Activated naive CD8-positive, alpha-beta T cell treated with anti-CD3 and anti-CD28 coated beads, Interleukin-2, amount 10 ng/mL, durations not matched to agents 7 days and 5 days (primary cell): ENCODE results near the gene UBASH3A. TPM values are rescaled to one million over a fixed set of nuclear protein-coding genes. Genes with fewer than 3 reads are reported as not detected.

Source experiments
- ATAC-seq: fragments of 150-1000 bp; cut with Tn5 transposase; one replicate; pipeline ENCODE4 v1.10.0; 2021; ENCODE audit warnings: low read depth, moderate library complexity
- POLR2A ChIA-PET: fragments of 350-600 bp; sonication (Branson Sonifier 250); formaldehyde crosslinking; loops from one replicate; lab custom pipeline; 2021; ENCODE audit warnings: antibody characterized with exemption; lab: Charles Lee
- DNase-seq: peaks from one replicate; pipeline ENCODE4 v3.0.0; 2021
- H3K27ac Mint-ChIP-seq: one replicate; pipeline ENCODE4 v1.8.0; 2022; ENCODE audit warnings: mild to moderate bottlenecking, mixed read lengths
- H3K27me3 Mint-ChIP-seq: one replicate; pipeline ENCODE4 v1.8.0; 2022; ENCODE audit warnings: mild to moderate bottlenecking, moderate library complexity, mixed read lengths
- H3K36me3 Mint-ChIP-seq: one replicate; pipeline ENCODE4 v1.8.0; 2021; ENCODE audit warnings: mild to moderate bottlenecking, mixed read lengths
- H3K4me1 Mint-ChIP-seq: one replicate; pipeline ENCODE4 v1.8.0; 2021; ENCODE audit warnings: mixed read lengths
- H3K4me3 Mint-ChIP-seq: one replicate; pipeline ENCODE4 v1.8.0; 2022; ENCODE audit warnings: mild to moderate bottlenecking, moderate library complexity, mixed read lengths
- H3K9me3 Mint-ChIP-seq: one replicate; pipeline ENCODE4 v1.8.0; 2021; ENCODE audit warnings: mixed read lengths
- total RNA-seq, 2 experiments: library from RNA; stranded (reverse); gene quantifications; one replicate each; pipeline ENCODE4 v1.2.3, GENCODE V29; 2021

UBASH3A gene
- total RNA-seq, 2 experiments from 2014 or later, result 77.8 to 80.2 TPM

GRCh38 chr21:42387843-42388340 lies 15.8 kb upstream of the UBASH3A start:
- Mint-ChIP-seq H3K36me3 (peaks cover 20% of the 10 kb centered on the region), H3K4me1 (peaks cover 52% of the 10 kb centered on the region), H3K27ac (no peak overlapping the region), H3K27me3 (no peaks in the 10 kb centered on the region), H3K4me3 (no peak overlapping the region), H3K9me3 (peaks cover 3% of the 10 kb centered on the region)
- ATAC-seq (no peak), DNase-seq (no peak)
- POLR2A ChIA-PET, result interaction anchor here (1.2 to 2.0 kb wide), 2 partner anchors 15 to 16 kb away, joined by 3 to 8 read pairs; partner anchors contain the start of gene UBASH3A

DNA sequence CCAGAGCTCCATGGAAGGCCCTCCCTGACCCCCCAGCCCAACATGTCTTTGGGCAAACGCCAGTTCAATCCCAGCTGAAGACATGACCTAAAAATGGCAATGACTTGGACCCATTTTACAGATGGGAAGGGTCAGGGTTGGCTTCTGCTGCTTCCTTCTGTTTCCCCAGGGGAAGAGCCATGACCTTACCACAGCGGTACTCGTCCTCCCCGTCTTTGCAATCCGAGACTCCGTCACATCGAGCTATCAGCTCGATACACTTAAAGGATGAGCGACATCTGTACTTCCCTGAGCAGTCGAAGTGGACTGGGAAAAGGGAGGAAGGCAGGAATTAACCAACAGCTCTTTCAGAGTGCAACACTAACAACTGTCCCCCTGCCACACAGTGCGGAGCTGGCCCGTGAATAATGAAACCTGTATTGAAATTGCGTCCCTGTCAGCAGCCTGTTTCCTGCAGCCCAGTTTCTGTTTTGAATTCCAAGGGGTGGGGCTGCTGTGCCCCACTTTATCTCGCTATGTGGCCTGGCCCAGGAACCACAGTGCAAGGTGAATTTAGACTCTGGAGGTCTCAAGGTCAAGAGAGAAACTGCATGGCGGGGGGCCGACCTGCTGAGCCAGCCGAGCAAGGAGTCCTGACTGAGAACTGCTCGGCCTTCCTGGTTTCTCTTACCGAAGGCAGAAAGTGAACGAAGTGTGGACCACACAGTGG lies 14.8 kb upstream of the UBASH3A start:
- peaks cover 18% of the 10 kb centered on the region for H3K36me3 Mint-ChIP-seq
- ATAC-seq (no peak), DNase-seq (no peak)
- H3K4me1 Mint-ChIP-seq, result peaks cover 58% of the 10 kb centered on the region
- peaks cover 3% of the 10 kb centered on the region for H3K9me3 Mint-ChIP-seq
- H3K27ac Mint-ChIP-seq, result peak overlapping the region; percentile 10
- no peak overlapping the region for H3K4me3 Mint-ChIP-seq
- POLR2A ChIA-PET, result interaction anchor here (1.0 to 1.2 kb wide), 2 partner anchors 14 to 32 kb away, joined by 3 read pairs; no protein-coding TSS in a partner anchor
- no peaks in the 10 kb centered on the region for H3K27me3 Mint-ChIP-seq

DNA sequence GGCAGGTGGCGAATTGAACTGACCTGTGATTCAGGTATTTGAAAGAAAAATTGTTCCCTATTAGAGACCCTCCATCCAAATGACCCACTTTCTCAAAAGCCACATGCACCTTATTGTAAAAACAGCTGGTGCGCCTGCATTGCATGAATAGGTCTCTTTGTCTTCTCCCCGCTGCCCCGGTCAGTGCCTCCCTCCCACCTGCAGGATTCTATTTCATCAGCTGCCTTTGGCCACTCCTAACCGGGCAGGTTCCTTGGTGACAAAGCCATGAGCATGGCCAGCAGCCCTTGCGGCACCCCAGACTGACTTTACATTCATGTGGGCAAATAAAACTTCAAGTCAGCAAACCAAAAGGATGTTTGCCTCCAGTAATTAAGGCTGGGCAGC lies 14.3 kb upstream of the UBASH3A start:
- ATAC-seq (no peak), DNase-seq (no peak)
- Mint-ChIP-seq H3K27me3 (no peaks in the 10 kb centered on the region), H3K4me3 (peak overlapping the region; percentile 45), H3K27ac (peak overlapping the region; percentile 75), H3K9me3 (peaks cover 3% of the 10 kb centered on the region), H3K4me1 (peaks cover 53% of the 10 kb centered on the region), H3K36me3 (peaks cover 16% of the 10 kb centered on the region)
- POLR2A ChIA-PET, result interaction anchor here (1.0 to 1.2 kb wide), 2 partner anchors 14 to 31 kb away, joined by 3 read pairs; no protein-coding TSS in a partner anchor

- no peaks in the 10 kb centered on the region for H3K27me3 Mint-ChIP-seq
- DNase-seq (no peak), ATAC-seq (no peak)
- peak overlapping the region; percentile 45 for H3K4me3 Mint-ChIP-seq
- peaks cover 16% of the 10 kb centered on the region for H3K36me3 Mint-ChIP-seq
- POLR2A ChIA-PET, result interaction anchor here (1.0 kb wide), 1 partner anchor 15 kb away, joined by 3 read pairs; no protein-coding TSS in a partner anchor
- H3K27ac Mint-ChIP-seq, result no peak overlapping the region
- no peaks in the 10 kb centered on the region for H3K9me3 Mint-ChIP-seq
- peaks cover 50% of the 10 kb centered on the region for H3K4me1 Mint-ChIP-seq
These were observed 13.5 kb upstream of the UBASH3A start for GRCh38 chr21:42390193-42390592.

GRCh38 chr21:42390696-42391095 lies 13.0 kb upstream of the UBASH3A start:
- Mint-ChIP-seq H3K9me3 (no peaks in the 10 kb centered on the region), H3K36me3 (peaks cover 14% of the 10 kb centered on the region)
- POLR2A ChIA-PET, result interaction anchor here (1.0 kb wide), 1 partner anchor 14 kb away, joined by 3 read pairs; no protein-coding TSS in a partner anchor

DNA sequence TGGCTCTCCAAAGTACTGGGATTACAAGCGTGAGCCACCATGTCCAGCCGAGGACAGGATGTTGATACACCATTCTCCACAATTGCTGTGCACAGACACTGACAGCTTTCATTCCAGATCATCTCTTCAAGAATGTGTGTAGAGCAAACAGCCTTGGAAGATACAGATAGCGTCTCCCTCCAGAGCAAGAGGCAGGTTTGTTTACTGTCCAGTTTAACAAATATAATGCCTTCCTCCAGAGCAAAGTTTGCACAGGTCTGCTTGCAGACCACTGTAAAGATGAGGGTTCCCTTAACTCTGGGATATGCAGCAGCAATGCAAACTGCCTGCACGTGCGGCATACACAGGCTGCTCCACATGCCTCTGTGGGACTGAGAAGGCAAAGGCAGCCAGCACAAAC lies 12.4 kb upstream of the UBASH3A start:
- DNase-seq, result no peak
- POLR2A ChIA-PET, result interaction anchor here (1.0 to 3.3 kb wide), 2 partner anchors 12 to 14 kb away, joined by 3 to 53 read pairs; partner anchors contain the start of gene UBASH3A

More at GRCh38 chr21:42390696-42391095, 13.0 kb upstream of the UBASH3A start:
- Mint-ChIP-seq H3K4me1 (peaks cover 47% of the 10 kb centered on the region), H3K4me3 (no peak overlapping the region), H3K27me3 (no peaks in the 10 kb centered on the region), H3K27ac (peak overlapping the region; percentile 1)
- ATAC-seq (no peak), DNase-seq (no peak)

GRCh38 chr21:42392731-42393442 lies 10.8 kb upstream of the UBASH3A start:
- Mint-ChIP-seq H3K4me3 (peak overlapping the region; percentile 71), H3K9me3 (no peaks in the 10 kb centered on the region), H3K27me3 (no peaks in the 10 kb centered on the region), H3K36me3 (peaks cover 10% of the 10 kb centered on the region), H3K4me1 (peaks cover 43% of the 10 kb centered on the region), H3K27ac (peak overlapping the region; percentile 85)
- POLR2A ChIA-PET, result interaction anchor here (0.9 to 3.3 kb wide), 5 partner anchors 10 to 49 kb away, joined by 3 to 53 read pairs (median 4); partner anchors contain the start of gene UBASH3A
- DNase-seq, result no peak
- ATAC-seq, result peak; percentile 78

More for the DNA sequence above, 12.4 kb upstream of the UBASH3A start:
- Mint-ChIP-seq H3K4me3 (no peak overlapping the region), H3K27me3 (no peaks in the 10 kb centered on the region), H3K9me3 (no peaks in the 10 kb centered on the region), H3K4me1 (peaks cover 47% of the 10 kb centered on the region), H3K36me3 (peaks cover 14% of the 10 kb centered on the region), H3K27ac (no peak overlapping the region)
- no peak for ATAC-seq

GRCh38 chr21:42393443-42393950 lies 10.2 kb upstream of the UBASH3A start:
- Mint-ChIP-seq H3K4me3 (peak overlapping the region; percentile 71), H3K4me1 (peaks cover 49% of the 10 kb centered on the region), H3K36me3 (peaks cover 10% of the 10 kb centered on the region), H3K9me3 (no peaks in the 10 kb centered on the region), H3K27me3 (no peaks in the 10 kb centered on the region), H3K27ac (peak overlapping the region; percentile 85)
- ATAC-seq (peak; percentile 7), DNase-seq (no peak)
- POLR2A ChIA-PET, result interaction anchor here (0.9 to 3.3 kb wide), 5 partner anchors 10 to 49 kb away, joined by 3 to 53 read pairs (median 4); partner anchors contain the start of gene UBASH3A

DNA sequence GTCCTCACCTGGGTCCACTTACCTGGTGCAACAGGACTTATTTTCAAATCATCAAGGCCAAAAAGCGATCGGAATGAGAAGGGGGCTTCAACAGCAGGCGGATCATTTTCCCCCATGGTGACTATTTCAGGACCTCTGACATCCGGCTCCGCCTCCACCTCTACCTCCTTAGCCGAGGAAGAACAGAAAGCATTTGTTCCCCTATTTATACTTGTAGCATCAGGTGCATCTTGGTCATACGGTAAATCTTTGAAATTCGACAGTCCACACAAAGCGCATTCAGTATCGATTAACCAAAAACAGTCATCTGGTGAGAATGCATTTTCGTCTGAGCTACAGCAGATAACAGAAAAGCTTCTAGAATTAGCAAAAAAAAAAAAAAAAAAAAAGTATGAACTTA lies 8.4 kb upstream of the UBASH3A start:
- Mint-ChIP-seq H3K4me3 (no peak overlapping the region), H3K27ac (no peak overlapping the region)
- no peak for ATAC-seq

DNA sequence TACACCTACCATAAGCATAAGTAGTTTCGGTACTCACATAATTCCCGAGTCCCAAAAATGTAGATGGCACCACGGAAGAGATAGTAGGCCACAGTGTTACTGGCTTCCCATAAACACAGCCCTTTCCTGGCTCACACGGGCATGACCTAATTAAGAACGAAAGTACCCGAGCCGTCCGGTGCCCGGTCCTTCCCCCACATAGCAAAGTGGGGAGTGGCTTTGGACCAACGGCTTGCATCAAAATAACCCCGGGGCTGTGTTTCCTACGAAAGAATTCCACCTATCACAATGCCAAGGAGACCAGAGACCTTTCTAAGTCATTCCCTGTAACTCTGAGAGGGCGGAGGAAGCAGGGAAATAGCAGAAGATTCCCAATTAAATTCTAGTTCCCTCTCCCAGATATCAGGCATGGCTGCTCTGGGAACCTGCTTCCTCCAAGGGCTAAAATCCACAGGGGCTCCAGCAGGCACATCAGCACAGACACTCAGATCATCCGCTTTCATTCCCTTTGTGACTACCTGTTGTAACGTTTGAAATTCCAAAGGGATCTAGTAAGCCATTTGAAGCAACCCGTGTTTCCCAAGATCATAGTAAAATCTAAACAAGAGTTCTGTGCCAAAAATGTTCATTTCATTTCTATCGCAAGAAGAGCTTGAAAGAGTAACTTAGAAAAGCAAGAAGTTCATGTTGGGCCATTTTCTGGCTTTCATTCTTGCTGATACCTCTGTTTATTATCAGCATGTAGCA lies 7.6 kb upstream of the UBASH3A start, which contains the start of gene TMPRSS3:
TMPRSS3 (minus strand) TSS at position 148 of the 747 bp plus-strand sequence. CDS start 635 bp downstream, outside the sequence.
- H3K27ac Mint-ChIP-seq, result no peak within 1 kb of the TSS
- POLR2A ChIA-PET, result no interaction called here
- ATAC-seq (no peak), DNase-seq (no peak)
- H3K9me3 Mint-ChIP-seq, result no peaks in the 10 kb centered on the region
- H3K4me3 Mint-ChIP-seq, result no peak within 1 kb of the TSS
- H3K36me3 Mint-ChIP-seq, result peaks cover 13% of the 10 kb centered on the region
- no peaks in the 10 kb centered on the region for H3K27me3 Mint-ChIP-seq
- peaks cover 41% of the 10 kb centered on the region for H3K4me1 Mint-ChIP-seq

More for the DNA sequence above, 8.4 kb upstream of the UBASH3A start:
- H3K9me3 Mint-ChIP-seq, result no peaks in the 10 kb centered on the region
- POLR2A ChIA-PET, result no interaction called here
- H3K4me1 Mint-ChIP-seq, result peaks cover 44% of the 10 kb centered on the region
- H3K36me3 Mint-ChIP-seq, result peaks cover 12% of the 10 kb centered on the region
- no peaks in the 10 kb centered on the region for H3K27me3 Mint-ChIP-seq
- no peak for DNase-seq

GRCh38 chr21:42396799-42397745 lies 6.6 kb upstream of the UBASH3A start:
- H3K4me3 Mint-ChIP-seq, result no peak overlapping the region
- no peak overlapping the region for H3K27ac Mint-ChIP-seq
- H3K9me3 Mint-ChIP-seq, result peaks cover 5% of the 10 kb centered on the region
- POLR2A ChIA-PET, result no interaction called here
- H3K36me3 Mint-ChIP-seq, result peaks cover 16% of the 10 kb centered on the region
- peaks cover 44% of the 10 kb centered on the region for H3K4me1 Mint-ChIP-seq
- no peaks in the 10 kb centered on the region for H3K27me3 Mint-ChIP-seq
- no peak for DNase-seq
- ATAC-seq, result no peak
